ENCODE results near the gene SMU1. TPM values are rescaled to one million over a fixed set of nuclear protein-coding genes. Genes with fewer than 3 reads are reported as not detected.

SMU1 gene
- total RNA-seq, 3 donors from 2014 or later, result 15.5 to 23.6 (median 17.1) TPM

GRCh38 chr9:33032865-33033264, 43.6 kb downstream of the SMU1 start:
- TF ChIP-seq CTCF (IDR thresholded peaks at IDR 0.05), result no peak

GRCh38 chr9:33032292-33032691, 44.2 kb downstream of the SMU1 start:
- Histone ChIP-seq H3K4me1 (ENCODE audit: low read depth) (peaks cover 12% of the 10 kb centered on the region), H3K36me3 (ENCODE audit: low read depth) (peaks cover 15% of the 10 kb centered on the region), H3K9me3 (no peaks in the 10 kb centered on the region), H3K4me3 (no peak overlapping the region)
- TF ChIP-seq CTCF (IDR thresholded peaks at IDR 0.05), result no peak
- intact Hi-C loops (cut with DNase I, micrococcal nuclease), result no loop called here
- no peak for DNase-seq
- no peak for ATAC-seq

More at GRCh38 chr9:33032865-33033264, 43.6 kb downstream of the SMU1 start:
- Histone ChIP-seq H3K4me1 (ENCODE audit: low read depth) (peaks cover 8% of the 10 kb centered on the region), H3K36me3 (ENCODE audit: low read depth) (peaks cover 18% of the 10 kb centered on the region), H3K4me3 (no peak overlapping the region), H3K9me3 (no peaks in the 10 kb centered on the region)
- intact Hi-C loops (cut with DNase I, micrococcal nuclease), result no loop called here
- ATAC-seq (no peak), DNase-seq (no peak)

GRCh38 chr9:33030285-33030684, 46.2 kb downstream of the SMU1 start:
- intact Hi-C loops (cut with DNase I, micrococcal nuclease), result no loop called here
- no peak for DNase-seq
- Histone ChIP-seq H3K4me1 (ENCODE audit: low read depth) (peaks cover 22% of the 10 kb centered on the region), H3K9me3 (no peaks in the 10 kb centered on the region), H3K4me3 (no peak overlapping the region), H3K36me3 (ENCODE audit: low read depth) (no peaks in the 10 kb centered on the region)
- no peak for ATAC-seq
- no peak for TF ChIP-seq CTCF (IDR thresholded peaks at IDR 0.05)

- Histone ChIP-seq H3K4me1 (ENCODE audit: low read depth) (peaks cover 22% of the 10 kb centered on the region), H3K36me3 (ENCODE audit: low read depth) (no peaks in the 10 kb centered on the region), H3K4me3 (no peak overlapping the region), H3K9me3 (no peaks in the 10 kb centered on the region)
- no peak for TF ChIP-seq CTCF (IDR thresholded peaks at IDR 0.05)
- DNase-seq, result no peak
- intact Hi-C loops (cut with DNase I, micrococcal nuclease), result no loop called here
- no peak for ATAC-seq
Observed at GRCh38 chr9:33029231-33029786, 47.2 kb downstream of the SMU1 start.

GRCh38 chr9:33025572-33026342, 50.7 kb downstream of the SMU1 start:
- H3K4me1 ChIP-seq (ENCODE audit: low read depth), result peaks cover 39% of the 10 kb centered on the region

More at GRCh38 chr9:33025572-33026342, 50.7 kb downstream of the SMU1 start:
- H3K36me3 ChIP-seq (ENCODE audit: low read depth), result no peaks in the 10 kb centered on the region
- intact Hi-C loops (cut with DNase I, micrococcal nuclease), result no loop called here
- H3K4me3 ChIP-seq, result peak overlapping the region; percentile 91
- TF ChIP-seq CTCF (IDR thresholded peaks at IDR 0.05), result no peak
- H3K9me3 ChIP-seq, result no peaks in the 10 kb centered on the region
- DNase-seq, result peak; percentile 70 to 80 (median 79)
- ATAC-seq, result peak; percentile 74
